Mesenchymal stem cell (in vitro differentiated cells and primary cell): ENCODE data around the gene VWA3A.

Source experiments
- DNase-seq: peaks from one replicate; pipeline ENCODE4 v3.0.0-alpha.2; 2013
- H2AFZ ChIP-seq: one replicate; pipeline ENCODE4 v1.6.1; 2013; ENCODE audit warnings: low read depth, mild to moderate bottlenecking, control low read depth, inconsistent platforms, low read length, moderate library complexity
- H2AK5ac ChIP-seq: 2 replicates; pipeline ENCODE4 v1.6.1; 2013; ENCODE audit warnings: low read length, moderate library complexity, mild to moderate bottlenecking, inconsistent platforms; ENCODE audit not compliant: severe bottlenecking
- H2BK120ac ChIP-seq: one replicate; pipeline ENCODE4 v1.6.1; 2013; ENCODE audit warnings: low read depth, mild to moderate bottlenecking, inconsistent platforms, low read length, moderate library complexity
- H2BK12ac ChIP-seq, 2 experiments: one replicate each; pipeline ENCODE4 v1.6.1; 2013; ENCODE audit warnings: inconsistent platforms in 2 of 2, low read length in 2 of 2, mild to moderate bottlenecking in 2 of 2, moderate library complexity in 2 of 2, control low read depth in 1 of 2
- H2BK15ac ChIP-seq: one replicate; pipeline ENCODE4 v1.6.1; 2013; ENCODE audit warnings: mild to moderate bottlenecking, low read depth, inconsistent platforms; ENCODE audit not compliant: poor library complexity, severe bottlenecking
- H2BK5ac ChIP-seq: 2 replicates; pipeline ENCODE4 v1.6.1; 2013; ENCODE audit warnings: low read depth, mild to moderate bottlenecking, low read length, control low read depth, inconsistent platforms; ENCODE audit not compliant: poor library complexity, severe bottlenecking
- H3K14ac ChIP-seq, 2 experiments: one replicate each; pipeline ENCODE4 v1.6.1; 2013; ENCODE audit warnings: inconsistent platforms in 2 of 2, low read length in 2 of 2, control low read depth in 1 of 2, mild to moderate bottlenecking in 1 of 2, moderate library complexity in 1 of 2
- H3K18ac ChIP-seq, 2 experiments: one replicate each; pipeline ENCODE4 v1.6.1; 2013; ENCODE audit warnings: inconsistent platforms in 2 of 2, low read length in 2 of 2, control low read depth in 1 of 2, low read depth in 1 of 2, mild to moderate bottlenecking in 1 of 2
- H3K23ac ChIP-seq, 2 experiments: one replicate each; pipeline ENCODE4 v1.6.1; 2013; ENCODE audit warnings: inconsistent platforms in 2 of 2, low read length in 2 of 2, mild to moderate bottlenecking in 2 of 2, moderate library complexity in 2 of 2, control low read depth in 1 of 2
- H3K27ac ChIP-seq: 2 replicates; pipeline ENCODE4 v1.5.1; 2013; ENCODE audit warnings: mild to moderate bottlenecking, moderate library complexity, low read length, control low read depth, inconsistent platforms; ENCODE audit not compliant: poor library complexity, severe bottlenecking
- H3K27me3 ChIP-seq, 2 experiments: 2 replicates each; pipeline versions ENCODE4 v1.6.1 to v1.7.0; 2013; ENCODE audit warnings: low read length in 2 of 2, mild to moderate bottlenecking in 2 of 2, moderate library complexity in 2 of 2, control low read depth in 1 of 2, inconsistent platforms in 1 of 2; ENCODE audit not compliant: control insufficient read depth in 1 of 2, insufficient read depth in 1 of 2
- H3K36me3 ChIP-seq, 2 experiments: 2 replicates each; pipeline versions ENCODE4 v1.6.1 to v1.7.0; 2013; ENCODE audit warnings: low read length in 2 of 2, control low read depth in 1 of 2, inconsistent platforms in 1 of 2, low read depth in 1 of 2, mild to moderate bottlenecking in 1 of 2; ENCODE audit not compliant: insufficient read depth in 2 of 2, control insufficient read depth in 1 of 2
- H3K4ac ChIP-seq, 2 experiments: one replicate each; pipeline ENCODE4 v1.6.1; 2013; ENCODE audit warnings: inconsistent platforms in 2 of 2, low read length in 2 of 2, mild to moderate bottlenecking in 2 of 2, moderate library complexity in 2 of 2, control low read depth in 1 of 2, low read depth in 1 of 2
- H3K4me1 ChIP-seq: 2 replicates; pipeline ENCODE4 v1.6.1; 2013; ENCODE audit warnings: low read depth, low read length, control low read depth; ENCODE audit not compliant: control insufficient read depth, insufficient read depth
- H3K4me2 ChIP-seq: 2 replicates; pipeline ENCODE4 v1.6.1; 2013; ENCODE audit warnings: low read length, mild to moderate bottlenecking, inconsistent platforms; ENCODE audit not compliant: poor library complexity, severe bottlenecking
- H3K4me3 ChIP-seq, 2 experiments: 2 replicates each; pipeline versions ENCODE4 v1.5.1 to v1.7.0; 2013; ENCODE audit warnings: low read length in 2 of 2, mild to moderate bottlenecking in 2 of 2, control low read depth in 1 of 2, low read depth in 1 of 2; ENCODE audit not compliant: insufficient read depth in 1 of 2
- H3K79me1 ChIP-seq: replicated peaks from 2 replicates; pipeline ENCODE4 v1.6.1; 2013; ENCODE audit warnings: mild to moderate bottlenecking, control low read depth, low read length, inconsistent platforms; ENCODE audit not compliant: poor library complexity, severe bottlenecking
- H3K9ac ChIP-seq: 2 replicates; pipeline ENCODE4 v1.7.0; 2013; ENCODE audit warnings: mild to moderate bottlenecking, low read length, moderate library complexity
- H3K9me3 ChIP-seq: 2 replicates; pipeline ENCODE4 v1.7.0; 2013; ENCODE audit warnings: mild to moderate bottlenecking, low read length; ENCODE audit not compliant: control insufficient read depth
- H4K8ac ChIP-seq: one replicate; pipeline ENCODE4 v1.6.1; 2013; ENCODE audit warnings: inconsistent platforms, mild to moderate bottlenecking, low read length, moderate library complexity
- H4K91ac ChIP-seq: one replicate; pipeline ENCODE4 v1.6.1; 2013; ENCODE audit warnings: mild to moderate bottlenecking, low read length, inconsistent platforms
- WGBS: methylation state at CpG from one replicate; pipeline ENCODE4 v1.1.7; 2013; ENCODE audit warnings: mixed read lengths; 5-methylcytosine and 5-hydroxymethylcytosine counted together

Gene VWA3A

DNA sequence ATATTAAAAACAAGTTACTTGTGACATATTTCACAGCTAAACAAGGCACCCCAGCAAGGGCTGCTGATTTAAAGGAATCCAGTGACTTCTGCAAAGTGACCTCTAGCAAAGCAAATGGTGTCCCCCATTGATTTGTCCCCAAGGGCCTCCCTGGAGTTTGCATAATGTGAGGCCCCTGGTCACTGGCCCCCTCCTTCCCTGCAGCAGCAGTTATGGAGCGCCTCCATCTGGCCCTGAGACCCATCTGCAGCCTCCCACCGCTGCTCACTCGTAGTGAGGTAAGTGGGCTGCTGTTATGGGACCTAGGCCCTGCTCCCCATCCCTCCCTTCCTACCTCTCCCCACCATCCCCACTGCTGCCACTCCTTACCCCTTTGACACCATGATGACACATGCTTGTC is 94.2 kb downstream of the VWA3A start:
- H3K27ac ChIP-seq, result no peak overlapping the region
- H3K4me3 ChIP-seq, result no peak overlapping the region
- no peak overlapping the region for H3K9ac ChIP-seq
- no peak overlapping the region for H2BK5ac ChIP-seq
- peaks cover 12% of the 10 kb centered on the region for H3K4me1 ChIP-seq
- no peak overlapping the region for H4K8ac ChIP-seq
- no peak for DNase-seq
- no peak overlapping the region for H3K4ac ChIP-seq
- H2BK120ac ChIP-seq, result no peak overlapping the region
- peaks cover 5 to 10% of the 10 kb centered on the region in 2 experiments for H3K27me3 ChIP-seq
- no peak overlapping the region for H3K23ac ChIP-seq
- H3K4me2 ChIP-seq, result no peak overlapping the region
- 46% methylated on average over 3 of the region's 3 CpGs for WGBS
- no peak overlapping the region for H2AFZ ChIP-seq
- no peak overlapping the region for H2AK5ac ChIP-seq
- H3K18ac ChIP-seq, result no peak overlapping the region
- H3K9me3 ChIP-seq, result no peaks in the 10 kb centered on the region
- H4K91ac ChIP-seq, result no peak overlapping the region
- H3K79me1 ChIP-seq, result no peaks in the 10 kb centered on the region
- no peak overlapping the region for H3K14ac ChIP-seq
- no peaks in the 10 kb centered on the region for H3K36me3 ChIP-seq
- no peak overlapping the region for H2BK12ac ChIP-seq
- no peak overlapping the region for H2BK15ac ChIP-seq

DNA sequence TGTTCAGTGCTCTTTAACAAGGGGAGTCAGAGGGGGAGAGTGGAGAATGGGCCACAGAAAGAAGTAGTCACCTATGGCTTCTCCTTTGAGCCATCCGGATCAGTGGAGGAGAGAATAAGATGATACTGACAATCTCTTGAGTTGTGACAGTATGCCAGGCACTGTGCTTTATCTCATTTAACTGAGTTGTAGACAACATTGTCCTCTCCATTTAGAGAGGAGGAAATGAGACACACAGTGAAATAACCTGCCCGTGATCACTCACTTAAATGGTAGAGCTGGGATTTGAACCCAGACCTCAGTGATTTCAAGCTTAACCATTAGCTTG is 95.9 kb downstream of the VWA3A start:
- H3K36me3 ChIP-seq, result no peaks in the 10 kb centered on the region
- no peak overlapping the region for H3K9ac ChIP-seq
- no peak overlapping the region for H2BK12ac ChIP-seq
- peaks cover 14% of the 10 kb centered on the region for H3K4me1 ChIP-seq
- H3K4me2 ChIP-seq, result no peak overlapping the region
- WGBS, result 92% methylated on average over 1 of the region's 2 CpGs
- no peak overlapping the region for H3K4me3 ChIP-seq
- no peak overlapping the region for H3K14ac ChIP-seq
- H2BK15ac ChIP-seq, result no peak overlapping the region
- peaks cover 2 to 5% of the 10 kb centered on the region in 2 experiments for H3K27me3 ChIP-seq
- H3K9me3 ChIP-seq, result no peaks in the 10 kb centered on the region
- no peak overlapping the region for H2AFZ ChIP-seq
- H3K23ac ChIP-seq, result no peak overlapping the region
- DNase-seq, result no peak
- H3K18ac ChIP-seq, result peak overlapping the region in 1 of 2 experiments; percentile 35
- no peak overlapping the region for H4K91ac ChIP-seq
- no peak overlapping the region for H4K8ac ChIP-seq
- H2BK120ac ChIP-seq, result no peak overlapping the region
- no peak overlapping the region for H2AK5ac ChIP-seq
- no peak overlapping the region for H2BK5ac ChIP-seq
- H3K4ac ChIP-seq, result no peak overlapping the region
- no peak overlapping the region for H3K27ac ChIP-seq
- no peaks in the 10 kb centered on the region for H3K79me1 ChIP-seq

DNA sequence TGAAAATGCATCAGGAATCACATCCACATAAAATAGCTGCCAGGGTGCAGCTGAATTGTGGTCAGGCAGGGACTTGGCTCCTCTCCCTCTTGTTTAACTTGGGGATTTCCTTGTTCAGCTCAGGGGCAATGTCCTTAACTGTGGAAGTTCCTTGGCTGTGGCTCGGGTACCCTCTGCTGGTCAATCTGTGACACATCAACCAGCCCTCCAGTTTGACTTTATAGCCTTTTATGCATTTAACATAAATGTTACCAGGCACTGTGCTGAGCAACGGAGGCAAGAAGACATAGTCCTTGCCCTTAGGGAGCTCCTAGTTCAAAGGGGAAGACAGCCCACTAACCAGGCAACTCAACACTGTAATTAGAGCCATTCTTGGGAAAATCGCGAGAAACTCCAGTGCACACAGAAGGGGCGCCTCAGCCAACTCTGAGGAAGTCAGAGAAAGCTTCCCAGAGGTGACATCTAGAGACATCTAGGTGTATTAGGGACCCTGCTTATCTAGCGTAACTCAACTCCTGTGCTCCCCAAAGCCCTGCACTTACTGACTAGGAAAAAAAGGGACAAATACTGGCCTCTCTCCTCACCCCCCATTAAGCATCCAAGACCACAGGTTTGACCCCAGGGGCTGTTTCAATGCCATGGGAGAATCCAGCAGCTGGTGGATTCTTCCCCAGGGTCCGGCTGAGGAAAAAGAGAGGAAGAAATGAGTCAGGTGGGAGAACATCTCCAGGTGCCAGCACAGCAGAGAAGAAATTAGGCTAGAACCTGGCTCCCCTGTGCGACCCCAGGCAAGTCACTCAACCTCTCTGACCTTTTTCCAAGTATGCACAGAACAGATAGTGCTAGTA is 96.5 kb downstream of the VWA3A start:
- Histone ChIP-seq H3K23ac (no peak overlapping the region), H3K27ac (no peak overlapping the region), H3K9ac (peak overlapping the region; percentile 76), H2BK120ac (no peak overlapping the region), H3K27me3 (peaks cover 0 to 5% of the 10 kb centered on the region in 2 experiments), H3K36me3 (no peaks in the 10 kb centered on the region), H2BK5ac (no peak overlapping the region), H2BK12ac (no peak overlapping the region), H3K9me3 (no peaks in the 10 kb centered on the region), H2AFZ (no peak overlapping the region), H2BK15ac (peak overlapping the region; percentile 5), H4K8ac (peak overlapping the region; percentile 9), H3K4me2 (no peak overlapping the region), H2AK5ac (no peak overlapping the region), H3K4me3 (peak overlapping the region in 1 of 2 experiments; percentile 82), H4K91ac (no peak overlapping the region), H3K14ac (no peak overlapping the region), H3K18ac (peak overlapping the region in 1 of 2 experiments; percentile 35), H3K4me1 (peaks cover 14% of the 10 kb centered on the region), H3K4ac (no peak overlapping the region), H3K79me1 (no peaks in the 10 kb centered on the region)
- WGBS, result 34% methylated on average over 6 of the region's 8 CpGs
- peak; percentile 89 for DNase-seq

DNA sequence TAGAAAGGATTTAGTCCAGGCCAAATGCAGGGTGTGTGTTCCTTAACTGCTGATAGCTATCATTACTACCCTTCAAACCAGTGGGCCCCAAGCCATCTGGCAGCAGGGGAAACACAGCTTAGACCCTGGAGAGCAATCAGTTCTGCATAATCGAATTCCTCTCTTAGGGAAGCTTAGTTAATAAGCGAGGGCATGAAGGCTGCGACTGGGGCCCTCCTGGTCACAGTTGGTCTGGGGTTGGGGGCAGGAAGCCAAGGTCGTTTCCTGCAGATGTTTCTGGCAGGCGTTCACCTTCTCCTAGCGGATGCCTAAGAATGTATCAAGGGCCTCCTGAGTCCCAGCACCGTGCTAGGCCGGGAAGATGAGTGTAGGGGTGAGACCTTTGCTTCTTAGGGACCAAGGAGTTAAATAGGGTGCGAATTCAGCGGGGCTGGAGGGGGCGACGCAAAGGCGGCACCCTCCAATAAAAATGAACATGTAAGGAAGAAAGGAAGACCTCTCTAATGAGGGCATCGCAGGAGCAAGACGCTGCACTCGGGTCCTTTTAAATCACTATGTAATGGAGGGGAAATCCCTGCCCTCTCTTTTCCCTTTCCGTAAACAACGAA is 97.2 kb downstream of the VWA3A start:
- Histone ChIP-seq H2AK5ac (no peak overlapping the region), H3K18ac (peak overlapping the region; percentile 70 to 94), H3K9me3 (no peaks in the 10 kb centered on the region), H2BK5ac (no peak overlapping the region), H3K23ac (no peak overlapping the region), H3K4ac (peak overlapping the region in 1 of 2 experiments; percentile 71), H4K8ac (peak overlapping the region; percentile 5), H3K4me2 (peak overlapping the region; percentile 96), H3K14ac (no peak overlapping the region), H2AFZ (peak overlapping the region; percentile 97), H4K91ac (peak overlapping the region; percentile 83), H3K9ac (peak overlapping the region; percentile 76), H3K36me3 (no peaks in the 10 kb centered on the region), H3K27ac (no peak overlapping the region), H3K79me1 (no peaks in the 10 kb centered on the region), H2BK15ac (peak overlapping the region; percentile 37), H3K27me3 (peaks cover 0 to 5% of the 10 kb centered on the region in 2 experiments), H3K4me3 (peak overlapping the region; percentile 82 to 91), H3K4me1 (peaks cover 14% of the 10 kb centered on the region), H2BK120ac (no peak overlapping the region), H2BK12ac (no peak overlapping the region)
- DNase-seq, result peak; percentile 22
- 6% methylated on average over 18 of the region's 18 CpGs for WGBS
